ENCODE results near the gene RALGAPA2.

RALGAPA2 gene

GRCh38 chr20:20604357-20604756 is 108.1 kb downstream of the RALGAPA2 start:
- H3K4me3 ChIP-seq (replicated peaks; ENCODE audit: insufficient read depth, low read length) = no peak overlapping the region
- DNase-seq (ENCODE audit: low read depth in 1 of 2, low spot score in 1 of 2) = no peak
- TF ChIP-seq SPI1 (IDR thresholded peaks at IDR 0.05; ENCODE audit: borderline replicate concordance, low read depth) (no peak), REST (IDR thresholded peaks at IDR 0.05; ENCODE audit: insufficient replicate concordance, low read depth) (no peak), POLR2AphosphoS5 (IDR thresholded peaks at IDR 0.05; ENCODE audit: low read depth) (no peak), CTCF (IDR thresholded peaks at IDR 0.05; ENCODE audit: insufficient read depth, low read length) (no peak), GABPA (IDR thresholded peaks at IDR 0.05; ENCODE audit: low read depth) (no peak)
- no peak overlapping the region for H3K27ac ChIP-seq (replicated peaks)
- no peaks in the 10 kb centered on the region for H3K27me3 ChIP-seq (ENCODE audit: insufficient read depth, poor library complexity, severe bottlenecking)

- H3K27me3 ChIP-seq (ENCODE audit: insufficient read depth, poor library complexity, severe bottlenecking) = no peaks in the 10 kb centered on the region
- no peak for TF ChIP-seq REST (IDR thresholded peaks at IDR 0.05; ENCODE audit: insufficient replicate concordance, low read depth)
- TF ChIP-seq GABPA (IDR thresholded peaks at IDR 0.05; ENCODE audit: low read depth) = no peak
- no peak for TF ChIP-seq SPI1 (IDR thresholded peaks at IDR 0.05; ENCODE audit: borderline replicate concordance, low read depth)
- TF ChIP-seq POLR2AphosphoS5 (IDR thresholded peaks at IDR 0.05; ENCODE audit: low read depth) = no peak
- no peak for TF ChIP-seq CTCF (IDR thresholded peaks at IDR 0.05; ENCODE audit: insufficient read depth, low read length)
- DNase-seq (ENCODE audit: low read depth in 1 of 2, low spot score in 1 of 2) = no peak
- H3K4me3 ChIP-seq (replicated peaks; ENCODE audit: insufficient read depth, low read length) = no peak overlapping the region
- no peak overlapping the region for H3K27ac ChIP-seq (replicated peaks)
These were observed 109.0 kb downstream of the RALGAPA2 start for GRCh38 chr20:20603339-20603990.

- no peak overlapping the region for H3K27ac ChIP-seq (replicated peaks)
- no peaks in the 10 kb centered on the region for H3K27me3 ChIP-seq (ENCODE audit: insufficient read depth, poor library complexity, severe bottlenecking)
- DNase-seq (ENCODE audit: low read depth in 1 of 2, low spot score in 1 of 2) = no peak
- TF ChIP-seq CTCF (IDR thresholded peaks at IDR 0.05; ENCODE audit: insufficient read depth, low read length) = no peak
- H3K4me3 ChIP-seq (replicated peaks; ENCODE audit: insufficient read depth, low read length) = no peak overlapping the region
These were observed 114.5 kb downstream of the RALGAPA2 start for GRCh38 chr20:20597966-20598365.

GRCh38 chr20:20594171-20594530 is 118.3 kb downstream of the RALGAPA2 start:
- H3K27me3 ChIP-seq (ENCODE audit: insufficient read depth, poor library complexity, severe bottlenecking) = no peaks in the 10 kb centered on the region
- H3K4me3 ChIP-seq (replicated peaks; ENCODE audit: insufficient read depth, low read length) = no peak overlapping the region
- no peak for DNase-seq (ENCODE audit: low read depth in 1 of 2, low spot score in 1 of 2)
- H3K27ac ChIP-seq (replicated peaks) = no peak overlapping the region
- TF ChIP-seq POLR2AphosphoS5 (IDR thresholded peaks at IDR 0.05; ENCODE audit: low read depth) (no peak), CTCF (IDR thresholded peaks at IDR 0.05; ENCODE audit: insufficient read depth, low read length) (no peak), REST (IDR thresholded peaks at IDR 0.05; ENCODE audit: insufficient replicate concordance, low read depth) (no peak), GABPA (IDR thresholded peaks at IDR 0.05; ENCODE audit: low read depth) (no peak), SPI1 (IDR thresholded peaks at IDR 0.05; ENCODE audit: borderline replicate concordance, low read depth) (no peak)

Measured in HL-60 (cell line).